Activated CD4-positive, alpha-beta T cell treated with anti-CD3 and anti-CD28 coated beads, Interleukin-2, amount 10 ng/mL, durations not matched to agents 24 days and 14 days (primary cell): Measurements from ENCODE around the gene CDA. TPM values are rescaled to one million over a fixed set of nuclear protein-coding genes. Genes with fewer than 3 reads are reported as not detected.

Experiments used
- DNase-seq: peaks from one replicate; pipeline ENCODE4 v3.0.0; 2022
- H3K27ac Mint-ChIP-seq: one replicate; pipeline ENCODE4 v1.8.0; 2022; ENCODE audit warnings: mild to moderate bottlenecking, mixed read lengths
- H3K27me3 Mint-ChIP-seq: one replicate; pipeline ENCODE4 v1.8.0; 2022; ENCODE audit warnings: mixed read lengths
- H3K36me3 Mint-ChIP-seq: one replicate; pipeline ENCODE4 v1.8.0; 2022; ENCODE audit warnings: low read depth, mild to moderate bottlenecking, mixed read lengths
- H3K4me1 Mint-ChIP-seq: one replicate; pipeline ENCODE4 v1.8.0; 2021; ENCODE audit warnings: mixed read lengths
- H3K4me3 Mint-ChIP-seq: one replicate; pipeline ENCODE4 v1.8.0; 2022; ENCODE audit warnings: mild to moderate bottlenecking, moderate library complexity, mixed read lengths
- H3K9me3 Mint-ChIP-seq: one replicate; pipeline ENCODE4 v1.8.0; 2021; ENCODE audit warnings: mixed read lengths
- intact Hi-C: fragments of 100-400 bp; cut with micrococcal nuclease; formaldehyde crosslinking; loops from one replicate; pipeline ENCODE4 v1.15.1; 2023
- total RNA-seq: library from RNA; stranded (reverse); gene quantifications from 2 replicates; pipeline ENCODE4 v1.2.3, GENCODE V29; 2022

The CDA gene
- total RNA-seq, 1 donor from 2014 or later = not detected

DNA sequence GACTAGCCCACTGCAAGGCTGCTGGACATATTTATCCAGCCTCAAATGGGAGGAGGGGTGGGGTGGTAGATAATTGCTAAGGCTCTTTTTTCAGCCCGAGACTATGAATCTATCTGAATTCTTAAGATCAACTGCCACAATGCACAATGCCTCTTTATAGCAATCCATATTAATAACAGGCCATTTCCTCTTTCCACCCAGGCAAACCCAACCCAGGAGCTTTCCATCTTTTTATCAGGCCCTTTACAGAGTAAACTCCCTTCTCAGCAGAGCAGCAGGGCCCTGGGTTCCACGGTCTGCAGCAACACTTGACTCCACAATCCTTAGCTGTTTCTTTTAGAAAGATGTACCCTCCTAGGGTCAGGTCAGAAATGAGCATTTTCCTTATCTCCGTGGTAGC, 71.5 kb downstream of the CDA start:
- Mint-ChIP-seq H3K9me3 (no peaks in the 10 kb centered on the region), H3K36me3 (peaks cover 40% of the 10 kb centered on the region), H3K4me3 (peak overlapping the region; percentile 99), H3K27ac (peak overlapping the region; percentile 98), H3K27me3 (no peaks in the 10 kb centered on the region), H3K4me1 (peaks cover 39% of the 10 kb centered on the region)
- no peak for DNase-seq
- intact Hi-C loops = loop anchor here (2.0 kb wide), 1 partner anchor 72 kb away; the partner anchor contains the start of gene SH2D5

DNA sequence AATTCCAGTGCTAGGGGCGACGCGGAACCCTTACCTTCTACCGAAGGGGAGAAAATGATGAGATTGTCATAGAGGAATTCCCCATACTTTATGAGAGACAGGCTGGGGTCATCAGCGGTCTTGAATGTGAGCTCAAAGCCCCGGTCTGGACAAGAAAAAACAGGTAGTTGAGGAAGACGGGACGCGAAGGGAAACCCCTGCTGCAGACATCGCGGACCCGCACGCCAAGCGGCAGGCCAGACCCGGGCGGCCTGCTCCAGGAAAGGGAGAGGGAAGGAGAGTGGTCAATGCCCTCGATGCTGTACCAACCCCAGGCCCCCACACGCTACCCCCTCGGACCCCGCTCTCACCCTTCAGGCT, 71.9 kb downstream of the CDA start:
- intact Hi-C loops = loop anchor here (1.0 to 2.0 kb wide), 2 partner anchors 27 to 72 kb away; partner anchors contain the start of gene SH2D5
- H3K27me3 Mint-ChIP-seq = no peaks in the 10 kb centered on the region
- peak overlapping the region; percentile 98 for H3K27ac Mint-ChIP-seq
- H3K9me3 Mint-ChIP-seq = no peaks in the 10 kb centered on the region
- no peak for DNase-seq
- peaks cover 39% of the 10 kb centered on the region for H3K4me1 Mint-ChIP-seq
- H3K36me3 Mint-ChIP-seq = peaks cover 36% of the 10 kb centered on the region
- peak overlapping the region; percentile 99 for H3K4me3 Mint-ChIP-seq

DNA sequence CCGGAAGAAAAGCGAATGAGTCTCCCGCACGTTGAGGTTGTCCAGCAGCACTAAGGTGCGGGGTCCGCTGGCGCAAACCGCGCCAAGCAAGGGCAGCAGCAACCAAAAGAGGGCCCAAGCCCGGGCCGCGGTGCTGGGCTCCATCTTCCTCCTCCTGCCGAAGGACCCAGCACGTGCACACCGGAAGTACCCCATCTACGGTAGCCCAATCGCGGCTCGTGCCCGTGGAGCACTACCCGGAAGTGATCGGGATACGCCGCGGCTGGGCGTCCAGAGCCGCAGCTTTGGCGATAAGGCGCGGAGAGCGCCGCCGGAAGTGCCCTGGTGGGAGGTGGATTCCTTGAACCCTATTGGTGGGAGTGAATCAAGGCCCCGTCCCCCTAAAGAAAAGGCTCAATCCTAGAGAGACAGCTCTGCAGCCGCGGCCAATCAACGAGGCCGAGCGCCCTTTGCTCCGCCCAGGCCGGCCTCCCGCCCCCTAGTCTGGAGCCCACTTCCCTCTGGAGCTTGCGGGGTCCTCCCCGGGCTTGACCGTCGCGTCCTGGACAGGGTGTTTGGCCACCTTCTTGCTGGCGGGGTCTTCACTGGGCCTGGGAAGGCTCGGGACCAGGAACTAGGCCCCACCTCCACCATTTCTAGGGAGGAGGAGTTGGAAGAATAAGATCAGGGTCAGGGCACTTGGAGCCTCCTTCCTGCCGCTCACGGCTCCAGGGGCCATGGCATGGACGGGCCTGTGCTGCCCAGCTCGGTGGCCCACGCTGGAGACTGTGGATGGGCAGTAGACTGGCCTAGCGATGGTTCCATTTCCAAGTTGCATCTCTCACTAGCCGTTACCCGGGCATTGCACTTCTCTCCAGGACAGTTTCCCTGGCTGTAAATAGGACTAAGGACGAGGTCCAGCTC, 72.6 kb downstream of the CDA start, which contains the start of gene DDOST:
DDOST (minus strand) TSS at position 163 of the 903 bp plus-strand sequence; CDS start at position 144, 19 bp downstream.
- peaks cover 32% of the 10 kb centered on the region for H3K36me3 Mint-ChIP-seq
- intact Hi-C loops = loop anchor here (1.0 to 2.0 kb wide), 2 partner anchors 27 to 71 kb away; partner anchors contain the start of gene SH2D5
- H3K27ac Mint-ChIP-seq = peak within 1 kb of the TSS; percentile 98
- DNase-seq = peak; percentile 98
- no peaks in the 10 kb centered on the region for H3K27me3 Mint-ChIP-seq
- peaks cover 37% of the 10 kb centered on the region for H3K4me1 Mint-ChIP-seq
- peak within 1 kb of the TSS; percentile 99 for H3K4me3 Mint-ChIP-seq
- H3K9me3 Mint-ChIP-seq = no peaks in the 10 kb centered on the region

DNA sequence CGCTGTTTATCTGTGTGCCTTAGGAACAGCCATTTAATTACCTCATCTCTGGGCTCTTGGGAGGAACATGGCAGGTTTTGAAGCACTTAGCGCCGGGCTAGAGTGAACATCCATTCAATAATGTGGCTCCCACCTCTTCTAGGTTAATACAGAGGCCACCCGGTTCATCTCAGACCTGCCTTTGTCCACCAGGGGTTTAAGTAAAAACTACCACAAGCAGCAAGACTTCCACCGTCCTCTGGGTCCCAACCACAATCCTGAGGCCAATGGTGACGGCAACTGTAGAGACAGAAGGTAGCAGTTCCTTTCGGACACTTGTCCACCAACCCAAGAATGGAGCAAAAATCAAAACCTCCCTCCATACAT, 73.2 kb downstream of the CDA start:
- Mint-ChIP-seq H3K36me3 (peaks cover 25% of the 10 kb centered on the region), H3K9me3 (no peaks in the 10 kb centered on the region), H3K27ac (peak overlapping the region; percentile 98), H3K4me3 (peak overlapping the region; percentile 99), H3K27me3 (no peaks in the 10 kb centered on the region), H3K4me1 (peaks cover 39% of the 10 kb centered on the region)
- intact Hi-C loops = no loop called here
- peak; percentile 61 for DNase-seq

DNA sequence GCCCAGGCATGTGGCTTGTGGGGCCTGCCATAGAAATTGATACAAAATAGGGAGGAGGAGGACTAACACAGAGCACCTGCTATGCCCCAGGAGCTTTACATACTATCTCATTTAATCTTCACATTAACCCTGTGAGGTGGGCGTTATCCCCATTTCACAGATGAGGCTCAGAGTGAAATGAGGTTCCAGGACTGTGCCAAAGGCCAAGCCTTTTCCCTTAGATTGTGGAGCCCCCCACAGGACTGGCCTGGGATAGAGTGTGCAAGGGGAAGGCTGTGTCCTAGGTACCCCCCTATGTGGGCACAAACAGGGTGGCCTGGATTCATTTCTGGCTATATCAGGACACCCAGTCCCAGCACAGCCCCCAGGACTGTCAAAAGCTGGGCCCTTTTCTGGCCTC, 74.5 kb downstream of the CDA start:
- H3K9me3 Mint-ChIP-seq = no peaks in the 10 kb centered on the region
- peaks cover 36% of the 10 kb centered on the region for H3K4me1 Mint-ChIP-seq
- peaks cover 18% of the 10 kb centered on the region for H3K36me3 Mint-ChIP-seq
- no peak for DNase-seq
- intact Hi-C loops = no loop called here
- H3K27ac Mint-ChIP-seq = no peak overlapping the region
- H3K27me3 Mint-ChIP-seq = no peaks in the 10 kb centered on the region
- no peak overlapping the region for H3K4me3 Mint-ChIP-seq

DNA sequence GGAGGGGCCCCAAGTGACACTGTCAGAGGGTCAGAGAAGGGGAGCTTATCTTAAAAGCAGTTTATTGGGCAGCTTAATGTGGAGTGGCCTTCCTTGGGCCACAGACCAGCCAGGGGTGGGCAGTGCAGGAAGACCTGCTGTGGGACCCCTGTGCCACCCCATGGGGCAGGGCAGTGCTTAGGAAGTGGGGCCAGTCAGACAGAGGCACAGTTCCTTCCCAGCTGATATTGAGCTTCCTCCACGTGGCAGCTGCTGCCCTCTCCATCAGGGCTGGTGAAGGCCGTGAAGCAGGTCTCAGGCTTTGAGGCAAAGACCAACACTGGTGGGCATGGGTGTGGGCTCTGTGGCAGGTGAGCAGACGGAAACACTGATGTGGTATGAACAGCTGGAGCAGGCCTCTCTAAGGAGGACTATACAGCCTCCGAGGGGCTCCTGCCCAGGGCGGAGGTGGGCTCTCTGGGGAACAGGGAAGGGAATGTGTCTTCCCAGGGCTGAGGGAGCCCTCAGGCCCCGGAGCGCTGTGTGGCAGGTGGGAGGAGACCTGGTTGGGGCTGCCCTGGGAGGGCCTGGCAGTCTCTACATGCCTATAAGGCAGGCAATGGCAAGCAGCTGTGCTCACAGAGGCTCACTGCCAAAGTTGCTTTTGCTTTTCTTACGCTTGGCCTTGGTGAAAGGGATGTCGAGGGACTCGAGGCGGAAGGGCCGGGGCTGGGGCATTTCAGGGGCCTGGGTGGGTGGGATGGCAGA, 75.2 kb downstream of the CDA start:
- Mint-ChIP-seq H3K9me3 (no peaks in the 10 kb centered on the region), H3K36me3 (peaks cover 15% of the 10 kb centered on the region), H3K27me3 (no peaks in the 10 kb centered on the region), H3K27ac (no peak overlapping the region), H3K4me3 (no peak overlapping the region), H3K4me1 (peaks cover 30% of the 10 kb centered on the region)
- no peak for DNase-seq
- intact Hi-C loops = no loop called here

DNA sequence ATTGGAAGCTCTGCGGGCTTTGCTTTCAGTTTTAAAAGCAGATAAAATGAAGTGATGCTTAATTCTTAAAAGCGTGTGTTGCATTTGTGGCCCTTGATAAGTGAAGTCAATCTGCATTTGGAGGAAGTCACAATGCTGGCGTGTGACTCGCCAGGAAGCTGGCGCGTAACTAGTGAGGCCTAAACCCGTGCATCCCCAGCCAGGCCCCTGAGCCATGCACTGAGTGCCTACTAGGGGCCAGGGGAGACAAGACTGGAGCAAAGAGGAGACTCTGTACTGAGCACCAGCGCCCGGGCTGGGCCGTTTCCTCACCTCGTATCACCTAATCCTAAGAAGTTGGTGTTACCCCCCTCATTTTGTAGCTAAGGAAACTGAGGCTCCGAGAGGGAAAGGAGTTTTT, 76.8 kb downstream of the CDA start:
- H3K27me3 Mint-ChIP-seq = no peaks in the 10 kb centered on the region
- intact Hi-C loops = no loop called here
- DNase-seq = no peak
- no peaks in the 10 kb centered on the region for H3K9me3 Mint-ChIP-seq
- peaks cover 2% of the 10 kb centered on the region for H3K36me3 Mint-ChIP-seq
- H3K4me1 Mint-ChIP-seq = peaks cover 15% of the 10 kb centered on the region
- no peak overlapping the region for H3K4me3 Mint-ChIP-seq
- H3K27ac Mint-ChIP-seq = no peak overlapping the region

DNA sequence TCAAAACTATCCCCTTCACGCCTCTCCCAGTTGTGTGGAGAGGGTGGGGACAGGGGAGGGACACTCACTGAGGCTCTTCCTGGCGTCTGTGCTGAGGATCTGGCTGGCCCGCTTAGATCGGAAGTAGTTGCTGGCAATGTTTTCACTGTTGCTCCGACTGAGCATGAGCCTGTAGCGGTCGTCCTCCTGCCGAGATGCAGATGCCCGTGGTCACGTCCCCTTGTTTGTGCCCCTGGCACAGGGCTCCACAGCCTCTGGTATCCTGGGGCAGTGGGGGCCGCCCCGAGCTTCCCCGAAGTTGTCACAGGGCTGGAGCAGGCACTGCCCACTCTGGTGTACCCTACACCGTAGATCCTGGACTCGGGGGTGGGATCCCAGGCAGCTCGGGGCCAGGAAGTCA, 77.2 kb downstream of the CDA start:
- Mint-ChIP-seq H3K4me3 (no peak overlapping the region), H3K4me1 (peaks cover 15% of the 10 kb centered on the region), H3K36me3 (peaks cover under 1% of the 10 kb centered on the region), H3K27ac (no peak overlapping the region), H3K27me3 (no peaks in the 10 kb centered on the region), H3K9me3 (no peaks in the 10 kb centered on the region)
- DNase-seq = no peak
- intact Hi-C loops = no loop called here

DNA sequence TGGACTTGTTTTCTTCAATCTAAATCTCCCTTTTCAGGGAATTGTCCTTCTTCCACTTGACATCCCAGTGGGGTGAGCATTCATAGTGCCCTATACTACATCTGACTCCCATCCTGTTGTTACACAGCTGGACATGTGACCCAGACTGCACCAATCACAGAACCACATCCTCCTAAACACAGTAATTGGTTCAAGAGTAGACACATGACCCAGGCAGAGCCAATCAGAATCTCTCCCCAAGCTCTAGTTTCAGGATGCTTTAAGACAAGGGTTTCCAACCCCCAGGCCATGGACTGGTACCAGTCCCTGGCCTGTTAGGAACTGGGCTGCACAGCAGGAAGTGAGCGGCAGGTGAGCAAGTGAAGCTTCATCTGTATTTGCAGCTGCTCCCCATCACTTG, 77.9 kb downstream of the CDA start:
- intact Hi-C loops = no loop called here
- no peak overlapping the region for H3K27ac Mint-ChIP-seq
- H3K4me3 Mint-ChIP-seq = no peak overlapping the region
- H3K36me3 Mint-ChIP-seq = no peaks in the 10 kb centered on the region
- H3K27me3 Mint-ChIP-seq = no peaks in the 10 kb centered on the region
- H3K4me1 Mint-ChIP-seq = peaks cover 12% of the 10 kb centered on the region
- DNase-seq = peak; percentile 68
- no peaks in the 10 kb centered on the region for H3K9me3 Mint-ChIP-seq

Other genes with a start within 250 kb of the CDA start
- gene CAMK2N1, start 102.9 kb upstream of the CDA start, total RNA-seq = 1.3 and 1.8 TPM in 2 replicates
- 19.1 and 19.4 TPM in 2 replicates for gene MUL1, start 80.9 kb upstream of the CDA start, total RNA-seq
- gene FAM43B, start 36.5 kb upstream of the CDA start, total RNA-seq = not detected in 2 replicates
- 2.0 and 2.4 TPM in 2 replicates for gene PINK1, start 44.4 kb downstream of the CDA start, total RNA-seq
- gene DDOST, start 72.3 kb downstream of the CDA start, total RNA-seq = 170 and 177 TPM in 2 replicates
- not detected in 2 replicates for gene KIF17, start 128.9 kb downstream of the CDA start, total RNA-seq
- gene SH2D5, start 143.6 kb downstream of the CDA start, total RNA-seq = 0.23 and 0.24 TPM in 2 replicates
- gene HP1BP3, start 198.2 kb downstream of the CDA start, total RNA-seq = 231 and 239 TPM in 2 replicates